Activated CD4-positive, alpha-beta T cell treated with anti-CD3 and anti-CD28 coated beads, Interleukin-2, amount 50 U/mL, for 1 hour (primary cell): Measurements from ENCODE around the gene CTXN3.
"Not testable (repeated sequence)": the region's sequence is repeated elsewhere in the genome, so short reads cannot be mapped to it uniquely, and the experiment has no call there.

Experiments used
- DNase-seq: peaks from one replicate; pipeline ENCODE4 v3.0.0-alpha.2; 2020

Gene CTXN3

DNA sequence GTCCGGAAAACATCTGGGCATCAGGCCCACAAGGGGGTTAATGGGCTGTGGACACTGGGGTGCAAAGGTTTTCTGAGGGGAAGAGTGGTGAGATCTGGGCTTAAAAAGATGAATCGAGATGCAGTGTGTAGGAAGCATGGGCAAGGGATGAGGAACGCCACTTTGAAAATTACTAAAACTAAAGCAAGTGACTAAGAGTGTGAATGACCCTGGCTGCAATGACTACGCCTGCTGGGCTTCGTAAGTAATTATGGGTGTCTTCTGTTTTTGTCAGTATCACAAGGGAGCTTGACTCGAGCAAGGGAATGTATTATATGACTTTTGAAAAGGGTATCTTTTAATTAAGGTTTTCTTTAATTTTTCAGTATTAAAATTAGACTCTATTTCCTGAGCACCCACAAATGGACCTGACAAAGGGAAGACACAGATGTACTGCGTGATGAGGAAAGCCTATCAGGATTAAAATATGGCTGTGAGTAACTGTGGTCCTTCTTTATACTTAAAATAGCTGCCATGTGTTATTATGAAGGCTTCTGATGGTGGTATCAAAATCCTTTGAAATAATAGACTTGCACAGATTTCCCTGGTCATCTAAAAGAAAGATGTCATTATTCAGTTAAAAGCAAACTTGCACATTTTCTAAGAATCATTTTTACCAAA is 4.2 kb downstream of the CTXN3 start:
- no peak for DNase-seq

DNA sequence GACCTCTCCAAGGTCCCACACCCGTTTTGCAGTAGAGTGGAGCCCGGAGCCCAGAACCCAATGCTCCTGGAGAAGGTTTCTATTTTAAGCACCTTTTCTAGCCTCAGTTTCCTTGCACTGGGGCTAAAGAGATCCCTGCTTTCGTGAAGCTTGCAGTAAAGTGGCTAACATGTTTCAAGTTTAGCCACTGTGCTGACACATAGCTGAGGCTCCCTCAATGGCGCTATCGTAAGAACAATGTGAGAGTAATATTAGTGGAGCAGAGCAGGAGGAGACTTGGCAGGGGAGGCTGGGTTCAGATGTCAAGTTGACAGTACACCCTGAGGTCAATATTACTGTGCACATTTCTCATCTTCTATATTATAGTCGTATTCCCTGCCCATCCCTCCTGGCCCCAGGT is 7.9 kb downstream of the CTXN3 start:
- DNase-seq, result no peak

DNA sequence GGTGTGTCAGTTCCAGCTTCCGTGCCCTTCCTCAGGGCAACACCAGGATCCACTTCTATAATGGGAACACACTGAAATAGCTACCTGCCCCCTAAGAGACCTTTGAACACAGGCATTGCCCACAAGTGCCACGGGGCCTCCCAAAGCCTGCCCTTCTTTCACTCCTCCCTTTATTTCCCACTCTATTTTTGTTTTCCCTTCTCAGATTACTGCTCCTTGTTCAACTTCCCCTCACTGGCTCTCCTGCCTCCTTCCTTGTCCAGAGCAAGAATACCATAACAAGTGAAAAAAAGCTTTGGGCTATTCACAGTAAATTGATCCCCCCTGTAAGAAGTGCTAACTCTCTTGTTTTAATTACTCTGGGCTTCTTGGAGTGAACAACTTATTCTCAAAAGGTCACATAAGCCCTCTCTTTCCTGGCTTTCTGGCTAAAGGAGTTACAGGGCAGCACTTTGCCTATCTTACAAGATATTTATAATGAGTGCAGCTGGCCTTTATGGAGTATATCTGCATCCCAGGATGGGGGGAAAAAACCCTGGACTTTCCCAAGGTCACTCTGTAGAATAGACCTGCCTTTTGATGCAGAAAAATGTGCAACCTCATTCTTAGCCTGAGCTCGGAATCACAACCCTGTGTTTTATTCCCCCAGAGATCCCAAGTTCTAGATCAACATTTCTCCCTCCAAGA is 11.3 kb downstream of the CTXN3 start:
- DNase-seq, result no peak

GRCh38 chr5:127664093-127664492 is 15.2 kb downstream of the CTXN3 start:
- no peak for DNase-seq

DNA sequence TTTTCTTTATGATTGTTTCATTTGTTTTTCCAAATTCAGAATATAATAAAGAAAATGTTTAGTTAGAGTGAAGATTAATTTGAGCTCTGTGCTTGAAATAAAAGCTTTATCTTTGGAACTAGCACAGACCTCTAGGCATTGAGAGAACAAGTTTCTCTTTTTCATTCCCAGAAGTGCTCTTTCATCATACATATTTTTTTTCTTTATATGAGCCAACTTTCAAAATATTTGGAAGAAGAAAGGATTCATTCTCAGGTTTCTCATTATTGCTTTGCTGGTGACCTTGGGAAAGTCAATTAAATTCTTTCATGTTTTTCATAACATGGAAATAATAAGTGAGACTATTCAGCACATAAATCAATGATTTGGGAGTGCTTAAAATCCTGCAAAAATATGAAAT is 16.8 kb downstream of the CTXN3 start:
- no peak for DNase-seq

DNA sequence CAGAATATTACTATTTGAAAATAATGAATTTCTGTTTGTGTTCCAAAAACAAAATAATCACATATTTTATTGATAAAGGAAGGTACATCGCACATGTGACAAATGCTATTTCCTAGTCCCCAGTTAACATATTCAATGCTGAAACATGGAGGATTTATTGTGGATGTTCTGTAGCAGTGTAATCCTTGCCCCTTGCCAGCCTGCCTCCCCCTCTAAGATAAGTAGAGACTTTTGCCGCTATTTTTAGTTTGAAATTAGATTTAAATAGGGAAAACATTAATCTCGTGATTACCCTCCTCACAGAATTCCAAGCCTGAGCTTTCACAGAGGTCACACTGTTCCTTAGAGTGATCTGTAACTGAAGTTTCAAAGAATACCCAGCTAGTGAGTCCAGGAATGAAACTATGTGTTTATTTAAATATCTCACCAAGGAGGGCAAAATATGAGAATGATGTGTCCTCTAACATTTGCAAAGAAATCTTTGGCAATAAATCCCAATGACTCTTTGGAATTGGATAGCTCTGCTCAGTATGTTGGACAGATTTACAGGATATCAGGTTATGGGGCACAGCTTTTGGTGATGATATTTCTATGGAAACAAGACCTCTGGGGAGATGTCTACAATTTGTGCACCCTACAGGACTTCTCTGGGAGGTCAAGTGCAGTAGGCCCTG is 17.3 kb downstream of the CTXN3 start:
- no peak for DNase-seq

GRCh38 chr5:127667926-127668325 is 19.0 kb downstream of the CTXN3 start:
- DNase-seq, result no peak

GRCh38 chr5:127671218-127671617 is 22.3 kb downstream of the CTXN3 start:
- DNase-seq, result no peak

DNA sequence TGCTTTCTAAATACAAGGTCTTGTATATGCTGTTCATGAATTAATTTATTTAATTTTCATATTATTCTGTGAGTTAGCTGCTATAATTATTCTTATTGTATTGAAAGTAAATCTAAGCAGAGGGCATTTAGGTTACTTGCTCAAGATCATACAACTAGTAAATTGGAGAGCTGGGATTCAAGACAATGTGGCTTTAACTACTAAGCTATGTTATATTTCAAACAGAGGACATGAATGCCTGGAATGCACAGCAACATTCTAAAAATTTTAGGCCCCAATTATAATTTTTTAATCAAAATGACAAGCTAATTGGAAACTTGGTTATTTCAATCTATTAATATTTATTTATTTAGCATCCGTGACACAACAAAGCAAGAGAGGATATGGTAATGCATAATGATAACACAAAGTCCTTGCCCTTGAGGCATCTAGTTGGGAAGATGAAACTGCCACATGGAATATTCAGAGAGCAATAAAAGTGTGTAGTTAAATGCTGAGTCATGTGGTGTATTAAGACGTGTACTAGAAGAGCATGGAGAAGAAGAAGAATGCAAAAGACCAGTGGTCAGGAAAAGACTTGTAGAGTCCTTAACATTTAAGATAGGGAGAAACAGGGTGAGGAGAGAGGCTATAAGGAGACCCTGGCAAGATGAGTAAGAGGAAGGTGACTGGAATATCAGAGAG is 24.4 kb downstream of the CTXN3 start:
- no peak for DNase-seq

DNA sequence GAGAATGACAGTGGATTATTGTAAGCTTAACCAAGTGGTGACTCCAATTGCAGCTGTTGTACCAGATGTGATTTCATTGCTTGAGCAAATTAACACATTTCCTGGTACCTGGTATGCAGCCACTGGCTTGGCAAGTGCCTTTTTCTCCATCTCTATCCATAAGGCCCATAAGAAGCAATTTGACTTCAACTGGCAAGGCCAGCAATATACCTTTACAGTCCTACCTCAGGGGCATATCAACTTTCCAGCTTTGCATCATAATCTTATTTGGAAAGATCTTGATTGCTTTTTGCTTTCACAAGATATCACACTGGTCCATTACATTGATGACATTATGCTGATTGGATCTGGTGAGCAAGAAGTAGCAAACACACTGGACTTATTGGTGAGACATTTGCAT is 28.1 kb downstream of the CTXN3 start:
- DNase-seq, result not testable (repeated sequence)

GRCh38 chr5:127679691-127680330 is 30.9 kb downstream of the CTXN3 start:
- DNase-seq, result not testable (repeated sequence)

DNA sequence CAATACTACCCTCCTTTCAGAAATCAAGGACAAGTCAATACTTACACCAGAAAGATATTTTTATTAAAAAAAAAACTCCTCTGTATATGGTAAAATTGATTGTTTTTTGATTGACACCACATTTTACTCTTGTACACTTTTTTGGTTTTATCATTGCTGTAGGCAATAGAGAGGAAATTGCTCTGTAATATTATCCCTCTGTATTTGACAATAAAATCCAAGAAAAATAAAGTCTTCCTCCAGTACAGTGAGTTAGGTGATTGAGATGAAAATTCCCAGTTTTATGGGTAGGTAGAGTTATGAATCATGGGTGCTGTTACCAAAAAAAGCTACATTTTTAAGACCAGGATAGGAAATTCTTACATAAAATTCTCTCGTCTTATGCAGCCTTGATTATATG is 31.7 kb downstream of the CTXN3 start:
- DNase-seq, result no peak

- no peak for DNase-seq
These were observed 34.1 kb downstream of the CTXN3 start for GRCh38 chr5:127683008-127683407.

- DNase-seq, result no peak
These were observed 36.0 kb downstream of the CTXN3 start for GRCh38 chr5:127684726-127685467.

DNA sequence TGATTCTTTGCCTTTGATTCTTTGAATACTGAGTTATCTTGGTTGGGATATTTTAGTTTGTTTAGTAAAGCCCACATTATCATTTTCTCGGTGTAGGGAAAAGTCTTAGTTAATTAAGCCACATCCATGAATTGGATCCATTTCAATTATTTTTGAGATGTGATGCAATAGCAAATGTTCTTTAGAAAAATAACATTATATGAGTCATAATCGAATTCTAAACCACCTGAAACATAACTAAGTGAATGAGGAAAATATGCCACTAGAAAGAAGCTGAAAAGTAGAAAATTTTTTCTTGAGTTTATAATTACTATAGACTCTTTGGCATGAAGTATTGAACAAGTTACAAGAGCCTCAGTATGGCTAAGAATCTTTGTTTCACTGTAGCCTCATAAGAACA is 36.8 kb downstream of the CTXN3 start:
- DNase-seq, result no peak

DNA sequence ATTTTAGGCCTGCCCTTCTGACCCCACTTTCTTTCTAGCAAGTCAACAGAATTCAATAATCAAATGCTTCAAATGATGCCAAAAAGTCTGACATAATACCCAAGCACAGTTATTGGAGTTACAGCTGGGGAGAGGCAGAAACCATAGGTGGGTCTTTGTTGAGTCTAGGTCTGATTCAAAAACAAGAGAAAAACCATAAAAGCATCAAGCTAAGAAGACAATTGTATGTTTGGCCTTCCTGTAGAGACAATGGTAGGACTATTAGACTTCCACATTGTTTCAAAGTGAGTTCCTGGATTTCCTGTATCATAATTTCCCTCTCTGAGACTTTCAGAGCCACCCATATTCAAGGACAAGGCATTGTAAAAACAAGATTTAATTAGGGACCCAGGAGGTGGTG is 37.5 kb downstream of the CTXN3 start:
- no peak for DNase-seq

GRCh38 chr5:127694518-127695171 is 45.8 kb downstream of the CTXN3 start:
- DNase-seq, result no peak

DNA sequence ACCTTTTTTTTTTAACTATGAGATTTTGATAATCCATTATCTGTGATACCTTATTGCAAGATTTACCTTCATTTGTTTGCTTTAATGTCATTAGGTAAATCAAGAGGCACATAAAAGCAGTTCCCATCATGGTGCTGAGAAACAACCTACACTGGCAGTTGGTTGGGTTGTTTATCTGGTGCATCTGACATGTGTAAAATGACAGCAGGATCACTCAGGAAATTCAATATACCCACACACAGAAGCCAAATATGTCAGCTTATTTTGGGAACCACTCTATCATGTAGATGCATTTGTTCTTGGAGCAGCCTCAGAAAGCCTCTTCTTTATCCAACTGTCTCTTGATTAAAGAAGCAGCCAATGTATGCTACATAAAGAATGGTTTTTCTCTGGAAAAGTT is 46.5 kb downstream of the CTXN3 start:
- no peak for DNase-seq

DNA sequence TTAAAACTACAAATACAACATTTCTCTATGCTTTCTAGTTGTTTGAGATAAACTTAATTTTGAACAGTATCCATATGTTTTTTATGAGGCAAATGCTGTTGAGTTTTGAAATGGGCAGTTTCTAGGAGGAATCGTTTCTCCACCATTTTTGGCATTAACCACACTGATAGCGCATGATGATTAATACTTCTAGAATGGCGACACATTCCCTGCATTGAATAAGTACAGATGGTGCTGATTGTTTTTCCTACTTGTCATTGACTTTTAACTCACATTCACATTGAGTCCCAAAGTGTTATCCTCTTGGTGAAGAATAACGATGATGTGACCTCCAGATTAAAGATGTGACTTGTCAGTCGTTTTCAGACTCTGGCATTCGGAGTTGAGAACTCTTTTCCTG is 47.8 kb downstream of the CTXN3 start:
- DNase-seq, result no peak

GRCh38 chr5:127697894-127698600 is 49.2 kb downstream of the CTXN3 start:
- DNase-seq, result no peak

DNA sequence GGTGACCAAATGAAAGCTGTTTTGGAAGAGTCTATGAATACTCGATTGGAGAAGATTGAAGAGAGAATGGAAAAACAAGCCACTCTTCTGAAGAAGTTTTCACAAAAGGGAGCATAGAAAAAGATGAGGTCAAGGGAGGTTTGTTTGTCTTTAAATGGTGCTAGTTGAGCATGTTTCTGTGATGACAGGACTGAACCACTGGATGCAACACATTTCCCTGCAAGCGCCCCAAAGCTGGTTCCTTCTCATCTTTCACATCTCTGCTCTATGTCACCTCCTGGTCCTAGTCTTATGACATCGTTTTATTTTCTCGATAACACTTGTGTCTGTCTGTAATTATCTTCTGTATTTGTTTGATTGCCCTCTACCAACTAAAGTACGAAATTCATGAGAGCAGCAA is 50.5 kb downstream of the CTXN3 start:
- DNase-seq, result no peak
